ENCODE measurements around the gene BMF. TPM values are rescaled to one million over a fixed set of nuclear protein-coding genes. Genes with fewer than 3 reads are reported as not detected.

The BMF gene
- total RNA-seq, 1 experiment from 2014 or later, result 13.2 TPM

DNA sequence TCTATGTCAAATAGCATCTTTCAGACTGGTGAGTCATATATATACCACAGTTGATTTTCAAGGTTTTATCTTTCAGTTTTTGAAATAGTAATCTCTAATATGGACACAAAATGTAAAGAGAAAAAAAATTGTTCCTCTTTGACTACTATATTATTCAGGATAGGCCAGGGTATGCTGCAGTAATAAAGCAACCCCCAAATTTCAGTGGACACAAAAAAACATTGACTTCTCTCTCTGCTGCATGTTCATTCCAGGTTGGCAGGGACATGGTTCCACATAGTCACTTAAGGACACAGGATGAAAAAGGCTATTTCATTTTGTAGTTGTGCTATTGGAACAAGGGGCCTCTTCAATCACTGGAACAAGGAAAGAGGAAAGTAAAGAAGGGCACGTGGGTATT lies 28.6 kb downstream of the BMF start:
- Mint-ChIP-seq H3K9me3 (no peaks in the 10 kb centered on the region), H3K36me3 (ENCODE audit: insufficient read depth in 1 of 3, low read depth in 3 of 3) (no peaks in the 10 kb centered on the region), H3K27me3 (ENCODE audit: low read depth) (peaks cover 55% of the 10 kb centered on the region), H3K4me1 (peaks cover 32 to 40% of the 10 kb centered on the region in 2 experiments), H3K27ac (no peak overlapping the region), H3K4me3 (no peak overlapping the region)
- Histone ChIP-seq H3K9ac (ENCODE audit: extremely low read depth, insufficient read length, low read length) (no peak overlapping the region), H2AK5ac (ENCODE audit: insufficient read length, low read length) (no peak overlapping the region), H3K79me2 (ENCODE audit: insufficient read depth, low read length) (no peaks in the 10 kb centered on the region), H3K27me3 (ENCODE audit: insufficient read depth, low read length) (no peaks in the 10 kb centered on the region; the same call in 1 of the 2 replicates), H3K18ac (ENCODE audit: insufficient read length, low read depth, low read length) (no peak overlapping the region), H4K5ac (ENCODE audit: insufficient read length, low read depth, low read length) (no peak overlapping the region), H2BK120ac (ENCODE audit: low read depth, low read length, poor library complexity, severe bottlenecking) (no peak overlapping the region), H3K14ac (ENCODE audit: insufficient read depth, low read length) (no peak overlapping the region), H2BK12ac (ENCODE audit: insufficient read length, low read depth, low read length) (no peak overlapping the region), H3K27ac (ENCODE audit: insufficient read length, low read depth, low read length) (no peak overlapping the region), H3K23me2 (ENCODE audit: insufficient read length, low read depth, low read length, poor library complexity, severe bottlenecking) (no peaks in the 10 kb centered on the region), H2AFZ (ENCODE audit: low read length) (no peak overlapping the region), H4K91ac (ENCODE audit: insufficient read length, low read depth, low read length) (no peak overlapping the region), H3K9me3 (ENCODE audit: control insufficient read depth, low read depth, low read length) (no peaks in the 10 kb centered on the region), H3K4ac (ENCODE audit: low read depth, low read length) (no peak overlapping the region), H3K4me2 (ENCODE audit: insufficient read depth, insufficient read length, low read length) (no peak overlapping the region), H3K56ac (ENCODE audit: insufficient read length, low read depth, low read length) (no peak overlapping the region), H2BK20ac (ENCODE audit: low read depth, low read length, poor library complexity, severe bottlenecking) (no peak overlapping the region), H2BK5ac (ENCODE audit: insufficient read length, low read length) (no peak overlapping the region), H2BK15ac (ENCODE audit: low read depth, low read length) (no peak overlapping the region), H4K8ac (replicated peaks; ENCODE audit: insufficient read length, low read depth, low read length) (no peak overlapping the region), H3T11ph (ENCODE audit: low read length) (no peak overlapping the region), H3K4me1 (ENCODE audit: insufficient read depth, low read length) (peaks cover 2% of the 10 kb centered on the region), H3K23ac (ENCODE audit: insufficient read length, low read depth, low read length) (no peak overlapping the region), H4K20me1 (ENCODE audit: control insufficient read depth, insufficient read depth, insufficient read length) (no peaks in the 10 kb centered on the region), H3K79me1 (ENCODE audit: insufficient read depth, low read depth, low read length, poor library complexity, severe bottlenecking) (no peaks in the 10 kb centered on the region)
- TF ChIP-seq CTCF (conservative IDR thresholded peaks at IDR 0.05), result no peak
- no peak for DNase-seq
- no CpG with 5 or more reads among the region's 1 CpG for WGBS (ENCODE audit: extremely low coverage, insufficient read length, low lambda C conversion rate)

Data from H9 (cell line).